ENCODE results near the gene CD6.

- TF ChIP-seq CTCF (IDR thresholded peaks at IDR 0.05; ENCODE audit: poor library complexity) (no peak), EZH2phosphoT487 (IDR thresholded peaks at IDR 0.05; ENCODE audit: low read depth, severe bottlenecking, unreplicated experiment) (no peak), EZH2 (IDR thresholded peaks at IDR 0.05; ENCODE audit: borderline replicate concordance) (no peak)
These were observed 17.7 kb upstream of the CD6 start for GRCh38 chr11:60953781-60954180.
